HepG2 (cell line): ENCODE data around the gene TEX28. TPM values are rescaled to one million over a fixed set of nuclear protein-coding genes. Genes with fewer than 3 reads are reported as not detected.
A peak's percentile ranks its signal among the peaks of the same experiment; 100 is the strongest.

Experiments used
- ATAC-seq: fragments of 200-7000 bp; cut with Tn5 transposase; 3 replicates; pipeline ENCODE4 v1.9.1; 2020; ENCODE audit warnings: mild to moderate bottlenecking, moderate library complexity
- BruUV-seq: library from RNA; stranded (reverse); fragments of 400-500 nt; replicated peaks from 2 replicates; lab custom pipeline; 2021; lab: Mats Ljungman, UMichigan
- CTCF ChIA-PET: fragments of 300-600 bp; formaldehyde crosslinking; extraction: SDS; loops from one replicate; lab custom pipeline; 2021; ENCODE audit warnings: low total read pairs, inconsistent platforms, low intra/inter-chr PET ratio; lab: Yijun Ruan, JAX
- POLR2A ChIA-PET: fragments of 350-600 bp; sonication (Branson Sonifier 250); formaldehyde crosslinking; loops from one replicate; lab custom pipeline; 2020; ENCODE audit warnings: antibody characterized with exemption, inconsistent platforms; lab: Yijun Ruan, JAX
- DNase-seq: peaks from one replicate; pipeline ENCODE4 v3.0.0-alpha.2; 2015; ENCODE audit warnings: low spot score
- FAIRE-seq: peaks from 3 replicates; lab custom pipeline; 2011; peaks lifted over from hg19 to GRCh38; lab: Jason Lieb, UNC
- H2AFZ ChIP-seq: one replicate; pipeline ENCODE4 v1.6.1; 2011; ENCODE audit warnings: low read length, inconsistent platforms
- H3K27ac ChIP-seq: fragments of 300-600 bp; 3 replicates; pipeline ENCODE4 v1.8.0; 2011; ENCODE audit warnings: mixed run types, mild to moderate bottlenecking, mixed read lengths, low read length, inconsistent platforms; ENCODE audit not compliant: insufficient read depth; ENCODE audit errors: extremely low read length
- H3K27me3 ChIP-seq, 2 experiments: fragments of 200-600 bp in 1 of 2; 2 replicates in 1 of 2; 3 replicates in 1 of 2; pipeline versions ENCODE4 v1.6.0 to v1.8.0; 2011; ENCODE audit warnings: low read length in 2 of 2, mild to moderate bottlenecking in 2 of 2, moderate library complexity in 2 of 2, inconsistent platforms in 1 of 2; ENCODE audit not compliant: insufficient read depth in 2 of 2, control insufficient read depth in 1 of 2
- H3K36me3 ChIP-seq, 2 experiments: fragments of 200-600 bp in 1 of 2; replicated peaks in 1 of 2; 2 replicates in 1 of 2; 3 replicates in 1 of 2; pipeline versions ENCODE4 v1.5.1 to v1.8.0; 2011; ENCODE audit warnings: low read length in 2 of 2, inconsistent platforms in 1 of 2; ENCODE audit not compliant: insufficient read depth in 2 of 2, control insufficient read depth in 1 of 2
- H3K4me1 ChIP-seq: 2 replicates; pipeline ENCODE4 v1.5.1; 2012; ENCODE audit warnings: low read length, inconsistent platforms; ENCODE audit not compliant: insufficient read depth
- H3K4me2 ChIP-seq: 2 replicates; pipeline ENCODE4 v1.6.0; 2011; ENCODE audit warnings: low read depth, low read length, inconsistent platforms
- H3K4me3 ChIP-seq, 3 experiments: fragments of 200-600 bp in 1 of 3; sonication (generic), shearing (Covaris generic) in 1 of 3; replicated peaks in 1 of 3; 2 replicates each; pipeline ENCODE4 v1.5.1; 2011 to 2016; ENCODE audit warnings: low read length in 3 of 3, inconsistent platforms in 2 of 3, low read depth in 2 of 3, mild to moderate bottlenecking in 2 of 3, control low read depth in 1 of 3, mixed read lengths in 1 of 3; ENCODE audit not compliant: insufficient read depth in 1 of 3
- H3K79me2 ChIP-seq: one replicate; pipeline ENCODE4 v1.6.1; 2011; ENCODE audit warnings: low read length, inconsistent platforms; ENCODE audit not compliant: insufficient read depth
- H3K9ac ChIP-seq: 2 replicates; pipeline ENCODE4 v1.6.0; 2011; ENCODE audit warnings: mild to moderate bottlenecking, low read depth, low read length, inconsistent platforms; ENCODE audit not compliant: insufficient read depth
- H3K9me3 ChIP-seq: 2 replicates; pipeline ENCODE4 v1.5.1; 2012; ENCODE audit warnings: mild to moderate bottlenecking, low read length
- H4K20me1 ChIP-seq: 2 replicates; pipeline ENCODE4 v1.6.0; 2011; ENCODE audit warnings: inconsistent platforms, mild to moderate bottlenecking, low read length, moderate library complexity; ENCODE audit not compliant: insufficient read depth
- BHLHE40 ChIP-seq: IDR thresholded peaks from 2 replicates; pipeline ENCODE4 v1.6.1; 2011; ENCODE audit warnings: low read length, improper control_type of control experiment
- CTCF ChIP-seq: sonication (generic); formaldehyde crosslinking; IDR thresholded peaks from 2 replicates; pipeline ENCODE4 v1.5.0; 2020; ENCODE audit warnings: mild to moderate bottlenecking, missing genetic modification reagents, moderate library complexity
- HMG20A ChIP-seq: IDR thresholded peaks from 2 replicates; pipeline ENCODE4 v1.6.1; 2016; ENCODE audit warnings: borderline replicate concordance
- MED8 ChIP-seq: sonication (generic); formaldehyde crosslinking; IDR thresholded peaks from 2 replicates; pipeline ENCODE4 v1.8.1; 2023; ENCODE audit warnings: mild to moderate bottlenecking, missing genetic modification reagents; ENCODE audit not compliant: insufficient replicate concordance
- RFX1 ChIP-seq: fragments of 450-650 bp; IDR thresholded peaks from 2 replicates; pipeline ENCODE4 v1.6.1; 2017
- STAG1 ChIP-seq: sonication (generic); formaldehyde crosslinking; IDR thresholded peaks from 2 replicates; pipeline ENCODE4 v1.4.0; 2020; ENCODE audit warnings: missing genetic modification reagents
- TEAD3 ChIP-seq: optimal IDR thresholded peaks from 2 replicates; pipeline ENCODE3; 2016; ENCODE audit warnings: borderline replicate concordance
- ZBTB25 ChIP-seq: IDR thresholded peaks from 2 replicates; pipeline ENCODE4 v1.6.1; 2018; ENCODE audit warnings: missing genetic modification reagents
- ZFP36 ChIP-seq: fragments of 150-350 bp; IDR thresholded peaks from 2 replicates; pipeline ENCODE4 v1.6.1; 2018; ENCODE audit warnings: borderline replicate concordance, low read length, low read depth; ENCODE audit not compliant: partially characterized antibody
- ZFYVE20 ChIP-seq: sonication (generic); formaldehyde crosslinking; IDR thresholded peaks from 2 replicates; pipeline ENCODE4 v1.8.0; 2023; ENCODE audit warnings: low read depth, mild to moderate bottlenecking, moderate library complexity, missing genetic modification reagents, borderline replicate concordance
- ZNF577 ChIP-seq: sonication (generic); formaldehyde crosslinking; IDR thresholded peaks from 2 replicates; pipeline ENCODE4 v1.4.0; 2020; ENCODE audit warnings: mild to moderate bottlenecking, low read depth, missing genetic modification reagents, borderline replicate concordance
- WGBS: methylation state at CpG from one replicate; pipeline ENCODE4 v1.1.6; 2017; ENCODE audit warnings: low lambda C conversion rate; 5-methylcytosine and 5-hydroxymethylcytosine counted together
- in situ Hi-C: cut with HindIII; loops from 2 replicates; pipeline ENCODE4 v1.10.0; 2017; ENCODE audit warnings: low pct_unique_long_range_greater_than_20kb; ENCODE audit not compliant: extremely low pct_ligation_motif_present
- intact Hi-C: fragments of 100-400 bp; cut with micrococcal nuclease; formaldehyde crosslinking; loops from one replicate; pipeline ENCODE4 v1.10.0; 2022; ENCODE audit not compliant: unreplicated experiment
- polyA plus RNA-seq, 8 experiments: library from polyadenylated mRNA; depleted of rRNA in 3 of 8; stranded (reverse) in 7 of 8; unstranded in 1 of 8; fragments of >200 nt; fragmentation: Illumina TruSeq in 4 of 8; extraction: Trizol in 4 of 8; gene quantifications; 2 replicates each; pipeline versions ENCODE4 v1.2.1 to v1.2.3, GENCODE V29; 2011 to 2016; ENCODE audit warnings: low read depth in 4 of 8, missing spikeins in 1 of 8, mixed read lengths in 1 of 8; ENCODE audit not compliant: insufficient read depth in 1 of 8
- total RNA-seq, 5 experiments: library from RNA; depleted of rRNA; stranded (reverse); fragments of >200 nt; fragmentation: Illumina TruSeq; extraction: Trizol; gene quantifications; 2 replicates each; pipeline ENCODE4 v1.2.3, GENCODE V29; 2016; ENCODE audit warnings: low read depth in 1 of 5
- TF ChIP-seq, protein P1 (sequence below): sonication (generic); formaldehyde crosslinking; IDR thresholded peaks from 2 replicates; pipeline ENCODE4 v1.8.0; 2022; ENCODE audit warnings: missing genetic modification reagents, low read depth, mild to moderate bottlenecking, borderline replicate concordance
- TF ChIP-seq, protein P2 (sequence below): sonication (generic); formaldehyde crosslinking; IDR thresholded peaks from 2 replicates; pipeline ENCODE4 v1.4.0; 2020; ENCODE audit warnings: missing genetic modification reagents, borderline replicate concordance
- TF ChIP-seq, protein P3 (sequence below): IDR thresholded peaks from 2 replicates; pipeline ENCODE4 v1.6.1; 2016; ENCODE audit warnings: missing compliant biosample characterization, missing genetic modification reagents, borderline replicate concordance

The TEX28 gene
- total and polyA plus RNA-seq, 2 of the 13 experiments (the other 11 are each of a cell fraction or from before 2014, with no cell fraction given): not detected

DNA sequence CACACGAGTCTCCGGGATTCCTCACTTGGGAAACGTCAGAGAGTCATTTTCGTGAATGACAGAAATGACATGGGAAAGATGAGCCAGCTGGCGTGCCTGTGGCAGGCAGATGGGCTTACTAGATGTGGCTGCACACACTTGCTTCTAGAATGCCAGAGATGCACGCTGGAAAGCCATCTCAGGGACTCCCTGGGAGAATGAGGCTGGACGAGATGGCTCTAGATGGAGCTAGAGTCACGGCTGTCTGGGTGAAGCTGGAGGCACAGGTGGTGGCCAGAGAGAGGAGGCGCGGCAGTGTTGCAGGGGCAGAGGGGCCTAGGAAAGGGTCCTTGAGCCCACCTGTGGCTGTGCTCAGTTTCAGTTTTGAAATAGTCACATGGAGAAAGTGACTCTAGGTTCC is 26.7 kb upstream of the TEX28 start:
- FAIRE-seq: peak; percentile 52
- TF ChIP-seq ZBTB25 (no peak), HMG20A (CRISPR knock-in tag) (no peak), ZNF577 (CRISPR knock-in tag) (no peak), ZFYVE20 (CRISPR knock-in tag) (no peak), CTCF (peak; percentile 73), STAG1 (CRISPR knock-in tag) (peak; percentile 59), RFX1 (no peak), BHLHE40 (no peak), TEAD3 (CRISPR knock-in tag) (no peak), ZFP36 (no peak), MED8 (CRISPR knock-in tag) (no peak)
- TF ChIP-seq, protein P1, sequence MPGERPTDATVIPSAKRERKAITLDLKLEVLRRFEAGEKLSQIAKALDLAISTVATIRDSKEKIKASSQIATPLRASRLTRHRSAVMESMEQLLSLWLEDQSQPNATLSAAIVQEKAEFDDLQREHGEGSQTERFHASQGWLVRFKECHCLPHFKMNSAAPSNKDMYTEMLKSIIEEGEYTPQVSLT: no peak
- TF ChIP-seq, protein P2, sequence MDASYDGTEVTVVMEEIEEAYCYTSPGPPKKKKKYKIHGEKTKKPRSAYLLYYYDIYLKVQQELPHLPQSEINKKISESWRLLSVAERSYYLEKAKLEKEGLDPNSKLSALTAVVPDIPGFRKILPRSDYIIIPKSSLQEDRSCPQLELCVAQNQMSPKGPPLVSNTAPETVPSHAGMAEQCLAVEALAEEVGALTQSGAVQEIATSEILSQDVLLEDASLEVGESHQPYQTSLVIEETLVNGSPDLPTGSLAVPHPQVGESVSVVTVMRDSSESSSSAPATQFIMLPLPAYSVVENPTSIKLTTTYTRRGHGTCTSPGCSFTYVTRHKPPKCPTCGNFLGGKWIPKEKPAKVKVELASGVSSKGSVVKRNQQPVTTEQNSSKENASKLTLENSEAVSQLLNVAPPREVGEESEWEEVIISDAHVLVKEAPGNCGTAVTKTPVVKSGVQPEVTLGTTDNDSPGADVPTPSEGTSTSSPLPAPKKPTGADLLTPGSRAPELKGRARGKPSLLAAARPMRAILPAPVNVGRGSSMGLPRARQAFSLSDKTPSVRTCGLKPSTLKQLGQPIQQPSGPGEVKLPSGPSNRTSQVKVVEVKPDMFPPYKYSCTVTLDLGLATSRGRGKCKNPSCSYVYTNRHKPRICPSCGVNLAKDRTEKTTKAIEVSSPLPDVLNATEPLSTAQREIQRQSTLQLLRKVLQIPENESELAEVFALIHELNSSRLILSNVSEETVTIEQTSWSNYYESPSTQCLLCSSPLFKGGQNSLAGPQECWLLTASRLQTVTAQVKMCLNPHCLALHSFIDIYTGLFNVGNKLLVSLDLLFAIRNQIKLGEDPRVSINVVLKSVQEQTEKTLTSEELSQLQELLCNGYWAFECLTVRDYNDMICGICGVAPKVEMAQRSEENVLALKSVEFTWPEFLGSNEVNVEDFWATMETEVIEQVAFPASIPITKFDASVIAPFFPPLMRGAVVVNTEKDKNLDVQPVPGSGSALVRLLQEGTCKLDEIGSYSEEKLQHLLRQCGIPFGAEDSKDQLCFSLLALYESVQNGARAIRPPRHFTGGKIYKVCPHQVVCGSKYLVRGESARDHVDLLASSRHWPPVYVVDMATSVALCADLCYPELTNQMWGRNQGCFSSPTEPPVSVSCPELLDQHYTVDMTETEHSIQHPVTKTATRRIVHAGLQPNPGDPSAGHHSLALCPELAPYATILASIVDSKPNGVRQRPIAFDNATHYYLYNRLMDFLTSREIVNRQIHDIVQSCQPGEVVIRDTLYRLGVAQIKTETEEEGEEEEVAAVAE (CRISPR knock-in tag): no peak
- TF ChIP-seq, protein P3, sequence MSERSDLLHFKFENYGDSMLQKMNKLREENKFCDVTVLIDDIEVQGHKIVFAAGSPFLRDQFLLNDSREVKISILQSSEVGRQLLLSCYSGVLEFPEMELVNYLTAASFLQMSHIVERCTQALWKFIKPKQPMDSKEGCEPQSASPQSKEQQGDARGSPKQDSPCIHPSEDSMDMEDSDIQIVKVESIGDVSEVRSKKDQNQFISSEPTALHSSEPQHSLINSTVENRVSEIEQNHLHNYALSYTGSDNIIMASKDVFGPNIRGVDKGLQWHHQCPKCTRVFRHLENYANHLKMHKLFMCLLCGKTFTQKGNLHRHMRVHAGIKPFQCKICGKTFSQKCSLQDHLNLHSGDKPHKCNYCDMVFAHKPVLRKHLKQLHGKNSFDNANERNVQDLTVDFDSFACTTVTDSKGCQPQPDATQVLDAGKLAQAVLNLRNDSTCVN (CRISPR knock-in tag): peak; percentile 77; the same call in 1 of the 2 replicates

More for the DNA sequence above, 26.7 kb upstream of the TEX28 start:
- no peak overlapping the region for H3K4me3 ChIP-seq
- no peaks in the 10 kb centered on the region for H3K9me3 ChIP-seq
- no peaks in the 10 kb centered on the region for H3K36me3 ChIP-seq
- no peak overlapping the region for H3K27ac ChIP-seq
- H2AFZ ChIP-seq: no peak overlapping the region
- H3K4me1 ChIP-seq: no peaks in the 10 kb centered on the region
- no peak overlapping the region for H3K4me2 ChIP-seq
- no TSS peak for BruUV-seq
- H3K79me2 ChIP-seq: no peaks in the 10 kb centered on the region
- no peak overlapping the region for H3K9ac ChIP-seq
- DNase-seq (peak; percentile 5), ATAC-seq (peak; percentile 83)
- ChIA-PET CTCF (no interaction called here), POLR2A (no interaction called here)
- H4K20me1 ChIP-seq: no peaks in the 10 kb centered on the region
- peaks cover 0 to 22% of the 10 kb centered on the region in 2 experiments; a peak in 4 of 5 replicates for H3K27me3 ChIP-seq
- in situ Hi-C loops (no loop called here), intact Hi-C loops (no loop called here)
- 10% methylated on average over 4 of the region's 10 CpGs for WGBS
